Retina (tissue), 1 donor: Measurements from ENCODE around the gene DNER.
"Not testable (repeated sequence)": the region's sequence is repeated elsewhere in the genome, so short reads cannot be mapped to it uniquely, and the experiment has no call there.

Experiments
- DNase-seq: peaks from one replicate; pipeline ENCODE4 v3.0.0-alpha.2; 2016

DNER gene

DNA sequence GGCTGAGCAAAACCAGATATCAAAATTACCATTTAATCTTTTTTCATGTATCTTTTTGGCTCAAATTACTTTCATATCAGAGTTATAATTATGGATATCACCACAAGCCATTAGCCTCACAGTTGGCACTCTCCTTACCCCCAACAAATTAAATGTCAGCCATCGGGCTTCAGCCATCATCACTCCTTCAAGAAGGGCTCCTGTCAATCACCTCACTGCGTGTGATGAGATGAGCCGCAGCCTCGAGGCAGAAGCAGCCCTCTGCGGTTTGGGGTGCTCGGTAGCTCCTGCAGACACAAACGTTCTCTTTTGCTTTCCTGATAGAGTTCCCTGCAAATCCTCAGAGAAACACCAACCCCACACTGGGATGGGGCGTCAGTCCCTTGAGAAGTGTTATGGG, 94.1 kb downstream of the DNER start:
- DNase-seq: no peak

DNA sequence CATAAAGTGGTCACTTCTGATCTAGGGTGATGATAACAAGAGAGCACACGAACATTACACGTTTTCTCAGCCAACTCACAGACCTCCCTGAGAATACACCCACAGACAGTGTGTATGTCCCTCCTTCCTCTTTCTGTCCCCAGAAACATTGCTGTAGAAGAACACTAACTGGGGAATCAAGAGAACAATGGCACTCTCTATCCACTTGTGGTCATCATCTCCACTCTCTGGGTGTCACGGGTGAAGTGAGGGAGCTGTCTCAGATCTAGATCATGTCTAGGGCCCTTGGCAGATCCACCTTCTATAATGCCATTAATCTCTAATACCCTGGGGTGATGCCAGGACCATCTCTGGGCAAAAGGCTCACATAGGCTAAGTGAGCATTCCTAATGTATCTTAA, 97.9 kb downstream of the DNER start:
- DNase-seq: no peak

DNA sequence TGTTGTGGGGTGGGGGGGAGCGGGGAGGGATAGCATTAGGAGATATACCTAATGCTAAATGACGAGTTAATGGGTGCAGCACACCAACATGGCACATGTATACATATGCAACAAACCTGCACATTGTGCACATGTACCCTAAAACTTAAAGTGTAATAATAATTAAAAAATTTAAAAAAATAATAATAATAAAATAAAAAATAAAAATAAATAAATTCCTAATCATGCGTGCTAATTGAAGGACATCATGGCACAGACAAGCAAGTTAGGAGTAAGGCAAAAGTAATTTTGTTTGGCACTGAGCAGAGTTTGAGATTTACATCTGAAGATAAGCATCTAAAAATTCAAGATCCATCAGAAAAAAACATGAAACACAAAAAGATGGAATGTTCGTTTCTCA, 100.3 kb downstream of the DNER start:
- not testable (repeated sequence) for DNase-seq

DNA sequence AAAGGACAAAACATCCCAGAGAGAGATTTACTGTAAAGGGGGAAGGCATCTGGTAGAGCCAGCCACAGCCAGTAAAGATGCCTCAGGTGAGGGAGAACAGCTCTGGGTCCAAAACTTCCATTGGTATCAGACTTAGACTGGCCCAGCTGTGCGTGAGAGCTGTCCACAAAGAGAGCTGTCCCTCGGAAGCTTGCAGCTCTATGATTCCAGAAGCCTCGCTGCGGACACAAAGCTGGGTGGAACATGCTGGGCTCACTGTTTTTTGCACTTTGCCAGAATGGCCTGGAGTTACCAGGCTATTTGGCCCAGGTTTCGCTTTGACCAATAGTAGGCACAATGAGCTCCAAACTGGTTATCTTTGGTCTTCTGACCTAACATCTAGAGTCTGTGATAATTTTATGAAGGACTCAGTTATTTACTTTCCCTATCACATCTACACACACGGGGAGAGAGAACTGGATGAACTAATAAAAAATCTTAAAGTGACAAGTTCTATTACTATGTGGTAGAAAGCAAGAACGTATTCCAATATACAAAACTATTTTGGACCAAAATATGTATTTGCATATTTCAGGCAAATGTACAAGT, 101.9 kb downstream of the DNER start:
- no peak for DNase-seq

DNA sequence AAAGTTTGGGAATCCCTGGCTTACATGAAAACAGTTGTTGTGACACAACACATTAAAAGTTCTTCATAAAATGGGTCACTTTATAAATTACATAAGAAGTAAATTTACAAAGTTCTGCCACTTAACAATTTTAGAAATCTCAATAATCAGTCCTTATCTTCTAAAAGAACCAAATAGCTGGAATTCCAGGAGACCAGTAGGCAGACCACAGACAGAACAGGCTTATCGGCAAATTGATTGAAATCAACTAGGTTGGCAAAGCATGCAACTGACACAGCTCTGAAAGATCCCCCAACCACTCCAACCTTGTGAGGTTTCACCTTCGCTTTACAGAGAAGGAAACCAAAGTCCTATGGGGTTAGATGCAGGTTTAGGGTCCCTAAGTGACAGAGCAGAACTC, 103.0 kb downstream of the DNER start:
- no peak for DNase-seq

DNA sequence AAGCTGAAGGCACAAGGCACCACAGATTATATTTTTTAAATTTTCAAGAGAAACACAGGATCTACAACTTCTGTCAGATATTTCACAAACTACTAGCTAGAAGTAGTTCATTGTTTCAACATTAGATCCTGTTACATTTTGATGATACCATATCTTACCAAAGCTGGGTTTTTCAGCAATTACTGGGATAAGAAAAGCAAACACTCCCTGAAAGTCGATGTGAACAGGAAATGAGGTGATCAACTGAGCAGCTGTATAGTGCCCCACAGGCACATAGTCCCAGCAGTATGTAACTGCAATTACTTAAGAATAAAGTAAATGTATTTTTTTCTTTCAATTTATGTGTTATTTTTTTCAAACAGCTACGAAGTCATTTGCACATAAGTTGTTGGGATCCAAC, 103.5 kb downstream of the DNER start:
- no peak for DNase-seq

DNA sequence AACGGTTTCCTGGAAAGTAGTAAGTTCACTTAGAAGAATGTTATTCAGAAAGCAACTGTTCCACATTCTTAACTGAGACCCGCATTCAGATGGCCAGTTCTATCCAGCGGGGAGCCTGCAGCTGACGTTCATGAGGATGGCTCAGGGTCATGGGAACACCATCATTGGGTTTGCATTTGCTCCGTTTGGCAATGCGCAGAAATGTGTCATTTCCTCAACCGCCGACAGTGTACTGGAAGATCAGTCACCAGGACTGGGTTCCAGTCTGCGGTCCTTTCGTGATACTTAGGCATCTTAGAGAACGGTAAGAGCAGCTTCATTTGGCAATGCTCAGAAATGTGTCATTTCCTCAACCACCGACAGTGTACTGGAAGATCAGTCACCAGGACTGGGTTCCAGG, 104.0 kb downstream of the DNER start:
- DNase-seq: no peak

DNA sequence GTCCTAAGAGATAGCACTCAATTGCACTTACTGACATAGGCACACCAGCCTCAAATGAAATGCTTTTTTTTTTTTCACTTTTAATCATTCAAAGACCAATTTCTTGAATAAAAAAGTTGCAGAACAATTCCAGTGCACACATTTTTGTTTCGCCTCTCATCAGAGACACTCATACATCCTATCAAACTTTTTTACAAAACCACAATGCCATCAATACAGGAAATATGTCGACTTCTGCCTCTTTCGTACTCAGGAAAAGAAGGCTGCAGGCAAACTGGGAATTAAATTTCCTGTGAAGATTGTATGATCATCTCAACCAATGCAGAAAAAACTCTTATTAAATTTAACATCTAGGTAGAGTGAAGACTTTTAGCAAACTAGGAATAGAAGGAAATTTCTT, 112.4 kb downstream of the DNER start:
- no peak for DNase-seq

DNA sequence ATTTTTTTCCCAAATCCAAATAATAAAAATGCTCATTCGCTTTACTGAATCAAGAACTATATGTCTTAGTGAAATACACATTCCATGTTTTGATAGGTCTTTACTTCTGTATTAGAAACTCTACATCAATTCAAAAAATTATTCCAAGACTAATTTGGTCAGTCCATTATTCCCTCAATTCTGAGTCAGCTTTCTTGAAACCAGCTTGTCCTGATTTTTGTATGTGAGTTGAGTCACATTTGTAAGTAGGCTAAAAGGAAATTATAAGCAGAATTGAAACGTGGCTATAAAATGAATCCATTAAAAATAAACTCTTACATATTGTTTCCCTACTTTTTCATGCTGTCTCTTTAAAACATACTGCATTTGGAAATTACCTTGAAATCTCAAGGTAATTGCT, 113.0 kb downstream of the DNER start:
- no peak for DNase-seq

DNA sequence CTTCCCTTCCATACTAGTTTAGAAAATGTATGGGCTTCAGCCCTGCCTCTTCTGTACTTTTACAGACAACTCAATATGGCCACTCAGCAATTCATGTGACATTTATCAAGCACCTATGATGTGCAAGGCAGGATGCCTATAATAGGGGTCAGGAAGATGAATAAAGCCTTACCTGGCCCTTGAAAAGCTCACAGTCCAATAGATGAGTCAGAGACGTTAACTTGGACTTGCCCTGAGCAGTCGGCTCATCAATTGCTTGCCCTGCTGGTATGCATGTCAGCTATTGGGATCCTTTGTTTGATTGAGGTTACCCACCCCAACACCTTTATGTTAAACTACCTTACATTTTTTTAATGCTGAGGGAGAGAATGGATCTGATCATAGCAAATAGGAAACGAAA, 116.1 kb downstream of the DNER start:
- DNase-seq: no peak

DNA sequence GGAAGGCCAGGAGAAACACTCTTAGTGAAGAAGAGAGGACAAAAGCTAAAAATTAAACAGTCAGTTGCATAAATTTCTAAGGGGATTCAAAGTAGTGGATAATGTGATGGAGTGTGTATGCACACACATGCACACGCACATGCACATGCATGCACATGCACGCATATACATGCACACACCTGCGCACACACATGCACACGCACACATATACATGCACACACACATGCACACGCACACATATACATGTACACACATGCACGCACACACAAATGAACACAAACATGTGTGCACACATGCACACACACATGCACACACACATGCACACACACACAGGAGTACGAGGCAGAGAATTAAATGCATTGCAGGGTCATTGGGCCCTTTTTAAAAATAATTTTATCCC, 117.6 kb downstream of the DNER start:
- DNase-seq: no peak

DNA sequence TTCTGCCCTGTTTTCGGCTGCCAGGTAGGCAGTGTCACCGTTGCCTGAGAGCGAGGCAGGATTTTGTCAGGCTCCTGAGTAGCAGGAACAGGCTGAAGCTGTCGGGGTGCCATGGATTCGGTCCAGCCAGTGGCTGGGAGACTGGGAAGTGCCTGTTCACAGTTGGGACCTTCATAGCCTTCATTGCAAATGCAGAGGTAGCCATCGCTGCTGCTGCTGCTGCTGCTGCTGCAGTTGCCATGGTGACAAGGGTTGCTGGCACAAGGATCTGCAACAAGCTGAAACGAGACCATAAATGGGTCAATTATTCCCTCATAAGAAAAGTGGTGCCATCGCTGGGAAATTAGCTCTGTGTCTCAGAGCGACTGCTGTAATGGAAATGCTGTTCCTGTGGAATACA, 122.7 kb downstream of the DNER start:
- peak; percentile 64 for DNase-seq

DNA sequence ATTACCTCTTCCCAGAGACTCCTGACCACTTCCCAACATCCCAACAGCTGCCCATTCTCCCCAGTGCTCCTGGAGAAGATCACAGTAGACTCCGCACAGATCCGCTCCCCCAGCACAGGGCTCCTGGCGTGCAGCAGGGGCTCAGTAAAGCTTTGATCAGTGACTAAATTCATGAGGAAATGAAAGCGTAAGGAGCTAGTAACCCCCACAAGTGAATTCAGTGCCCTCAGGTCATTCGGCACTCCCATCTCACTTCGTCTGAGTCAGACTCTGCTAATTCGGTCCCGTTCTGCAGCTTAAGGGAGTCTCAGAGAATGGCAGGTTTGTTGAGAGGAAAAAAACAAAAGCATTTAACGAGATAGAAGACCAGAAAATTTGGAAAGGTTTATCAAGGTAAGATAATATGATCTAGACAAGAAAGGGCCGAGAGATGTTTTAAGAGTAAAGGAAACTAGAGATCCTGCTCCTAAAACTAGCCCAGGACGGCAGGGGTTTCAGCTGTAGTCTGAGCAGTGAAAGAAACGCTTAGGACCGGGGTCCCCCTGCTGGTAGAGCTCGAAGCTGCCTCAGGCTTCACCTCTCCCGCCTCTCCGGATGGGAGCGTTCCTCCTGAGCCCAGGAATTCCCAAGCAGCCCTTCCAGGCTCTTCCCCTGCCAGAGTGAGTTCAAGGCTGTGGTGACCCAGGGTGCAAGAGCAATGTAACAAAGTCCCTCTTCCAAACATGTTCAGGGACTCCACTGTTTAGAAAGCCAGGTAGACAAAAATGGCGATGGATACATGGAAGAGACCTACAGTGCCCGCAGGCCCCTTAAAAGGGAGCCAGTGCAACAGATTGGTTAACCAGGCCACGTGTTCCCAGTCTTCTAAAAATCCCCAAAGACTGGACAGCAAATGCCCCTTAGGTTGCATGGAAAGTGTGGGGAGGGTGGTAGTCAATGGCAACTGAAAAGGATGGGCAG, 127.3 kb downstream of the DNER start:
- peak; percentile 84 for DNase-seq

DNA sequence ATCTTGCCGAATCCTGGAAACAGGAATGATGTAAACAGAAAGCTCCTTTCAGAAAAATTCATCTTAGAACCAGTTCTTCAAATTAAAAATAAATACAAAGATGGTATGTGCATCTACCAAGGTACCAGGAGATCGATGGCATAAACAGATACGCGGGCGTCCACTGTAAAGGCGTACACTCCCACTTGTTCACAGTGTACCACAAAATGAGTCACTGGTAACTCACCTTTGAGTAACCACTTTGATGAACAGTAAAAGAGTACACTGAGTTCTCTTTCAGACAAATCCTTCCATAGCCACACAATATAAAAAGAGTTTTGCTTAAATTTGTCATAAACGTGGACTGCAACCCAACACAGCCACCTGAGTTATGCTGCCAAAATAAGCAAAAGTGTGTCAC, 128.3 kb downstream of the DNER start:
- DNase-seq: no peak

DNA sequence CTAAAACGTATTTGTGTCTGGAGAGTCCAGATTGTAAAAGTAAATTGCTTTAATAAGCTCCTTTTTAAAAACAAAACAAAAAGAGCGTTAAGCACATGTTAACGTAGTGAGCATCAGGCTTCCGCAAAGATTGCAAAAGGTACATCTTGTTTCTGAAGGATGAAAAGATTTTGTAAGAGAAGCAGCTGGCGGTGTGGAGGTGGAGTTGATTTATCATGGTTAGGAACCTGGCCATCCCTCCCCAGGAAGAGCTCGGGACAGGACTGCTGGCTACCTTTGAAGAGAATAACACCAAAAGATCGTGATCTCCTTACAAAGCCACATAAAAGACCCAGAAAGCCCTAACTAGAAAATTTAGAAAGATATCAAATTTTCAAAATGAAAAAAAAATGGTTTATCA, 132.2 kb downstream of the DNER start:
- no peak for DNase-seq

DNA sequence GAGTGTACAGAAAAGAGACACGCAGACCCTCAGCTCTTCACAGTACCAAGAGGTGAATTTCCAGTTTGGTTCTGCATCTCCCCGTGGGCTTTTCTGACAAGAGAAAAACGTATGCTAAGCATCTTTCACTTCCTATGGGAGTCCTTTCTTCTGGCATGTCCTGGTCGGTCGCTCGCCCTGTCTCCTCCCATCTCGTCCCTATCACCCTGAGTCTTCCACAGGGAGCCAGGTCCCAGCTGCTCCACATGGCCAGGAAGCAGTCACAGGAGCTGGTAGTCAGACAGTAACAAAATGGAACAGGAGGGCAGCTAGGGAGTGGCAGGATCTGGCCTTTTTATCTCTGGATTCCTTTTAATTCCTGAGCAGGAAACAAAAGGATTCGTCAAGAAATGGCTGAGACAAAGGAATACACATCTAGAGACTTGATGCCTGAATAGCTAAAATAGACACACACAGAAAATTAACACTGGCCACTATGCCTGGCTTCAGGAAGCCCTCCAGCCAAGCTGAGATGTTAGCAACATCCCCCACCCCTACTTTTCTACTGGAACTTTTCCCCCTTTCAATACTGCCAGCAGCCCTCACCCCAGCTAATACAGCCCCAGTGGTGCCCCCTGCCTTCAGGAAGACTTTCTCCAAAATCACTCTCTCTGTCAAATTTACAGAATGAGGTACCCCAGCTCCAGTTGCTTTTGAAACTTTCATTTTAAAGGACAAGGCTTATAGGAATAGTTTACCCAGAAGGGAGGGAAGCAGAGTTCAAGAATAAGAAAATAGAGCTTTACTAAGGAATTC, 136.1 kb downstream of the DNER start:
- DNase-seq: peak; percentile 44

DNA sequence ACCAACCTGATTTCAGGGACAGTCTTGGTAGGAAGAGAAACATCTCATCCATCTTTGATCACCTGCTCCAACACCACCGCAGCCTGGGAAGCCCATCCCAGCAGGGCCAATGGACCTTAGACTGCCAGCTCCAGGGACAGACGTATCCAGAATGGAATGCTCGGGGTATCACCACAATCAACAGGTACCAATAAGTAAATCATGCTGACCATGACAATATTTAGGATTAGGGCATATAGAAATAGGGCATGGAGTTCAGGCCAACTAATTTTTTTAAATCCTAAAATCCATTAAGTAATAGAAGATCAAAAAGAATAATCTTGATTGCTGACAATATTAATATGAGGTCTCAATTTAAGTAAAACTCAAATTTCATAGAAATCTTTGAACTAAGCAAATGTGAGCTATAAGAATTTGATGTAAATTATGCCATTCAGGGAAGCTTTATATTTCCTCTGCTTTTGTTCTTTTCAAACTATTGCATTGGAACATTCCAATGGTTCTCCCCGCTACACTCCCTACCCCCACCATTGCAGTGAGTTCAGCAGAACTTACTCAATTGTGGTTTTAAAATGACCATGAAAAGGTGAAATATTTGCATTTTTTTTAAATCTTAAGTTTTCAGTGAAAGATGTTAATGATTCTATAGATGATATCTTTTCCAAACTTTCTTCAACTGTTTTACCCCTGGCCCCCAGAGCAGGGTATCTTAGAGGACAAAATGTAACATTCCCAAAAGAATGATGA, 138.6 kb downstream of the DNER start:
- no peak for DNase-seq

DNA sequence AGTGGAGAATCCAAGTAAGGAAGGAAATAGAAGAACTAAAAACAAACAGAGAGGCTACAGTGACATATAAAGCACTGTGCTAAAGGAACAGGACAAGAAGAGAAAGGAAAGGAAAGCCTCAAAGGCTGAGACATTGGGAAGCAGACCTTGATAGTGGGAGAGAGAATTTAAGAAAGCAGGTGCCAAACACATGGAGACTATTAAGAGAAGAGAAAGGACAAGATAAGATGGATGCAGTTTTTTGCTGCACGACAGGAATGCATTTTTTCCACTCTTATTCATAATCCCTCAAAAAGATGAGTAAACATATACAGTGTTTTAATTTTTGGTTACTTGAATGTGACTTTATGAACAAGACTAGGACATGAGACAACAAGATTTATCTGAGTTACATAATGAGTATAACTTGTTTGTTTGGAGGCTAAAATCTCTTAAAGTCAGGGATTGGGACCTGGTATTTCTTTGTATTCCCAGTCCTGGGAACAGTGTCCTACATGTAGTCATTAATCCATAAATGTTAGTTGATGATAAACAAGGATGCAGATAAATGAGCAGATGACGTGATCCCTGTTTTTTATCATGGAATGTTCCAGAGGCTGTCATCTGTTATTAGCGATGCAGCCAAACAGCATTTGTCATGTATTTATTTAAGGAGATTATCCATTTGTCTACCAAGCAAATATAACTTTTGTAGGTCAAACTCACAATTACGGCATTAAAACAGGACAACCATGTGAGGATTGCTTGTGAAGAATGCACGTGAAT, 141.7 kb downstream of the DNER start:
- no peak for DNase-seq

DNA sequence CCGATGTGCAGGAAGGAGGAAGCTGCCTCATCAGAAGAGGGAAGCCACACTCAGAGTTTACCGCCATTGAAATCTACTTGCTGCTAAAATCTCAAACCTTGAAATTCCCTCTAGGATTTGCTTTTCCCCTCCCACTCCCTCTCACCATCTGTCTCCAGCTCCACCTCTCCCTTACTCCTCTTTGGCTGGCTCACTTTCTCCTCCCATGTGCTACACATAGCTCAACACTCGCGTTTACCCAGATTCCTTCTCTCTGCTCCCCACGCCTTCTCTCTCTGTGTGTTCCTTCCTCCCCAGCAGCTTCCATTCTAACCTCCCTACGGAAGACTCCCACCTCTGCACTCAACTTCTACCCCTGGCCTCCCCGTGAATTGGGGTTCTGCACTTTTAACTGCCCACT, 143.1 kb downstream of the DNER start:
- DNase-seq: no peak

DNA sequence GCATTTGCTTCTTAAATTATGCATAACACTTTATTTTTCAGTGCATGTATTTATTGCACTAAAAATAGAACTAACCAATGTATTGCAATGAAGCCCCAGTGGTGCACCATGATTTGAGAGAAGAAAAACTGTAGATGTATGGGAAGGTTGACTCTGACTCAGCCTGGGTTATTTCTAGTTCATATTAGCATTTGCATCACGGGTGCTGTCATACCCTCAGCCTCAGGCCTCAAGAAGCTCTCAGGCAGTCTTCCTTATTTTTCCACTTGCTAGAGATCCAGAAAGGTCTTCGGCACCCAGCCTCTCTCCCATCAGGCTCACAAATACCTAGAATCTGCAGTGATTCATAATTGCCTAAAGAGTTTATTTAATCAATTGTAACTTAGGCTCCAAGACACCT, 148.0 kb downstream of the DNER start:
- no peak for DNase-seq

DNA sequence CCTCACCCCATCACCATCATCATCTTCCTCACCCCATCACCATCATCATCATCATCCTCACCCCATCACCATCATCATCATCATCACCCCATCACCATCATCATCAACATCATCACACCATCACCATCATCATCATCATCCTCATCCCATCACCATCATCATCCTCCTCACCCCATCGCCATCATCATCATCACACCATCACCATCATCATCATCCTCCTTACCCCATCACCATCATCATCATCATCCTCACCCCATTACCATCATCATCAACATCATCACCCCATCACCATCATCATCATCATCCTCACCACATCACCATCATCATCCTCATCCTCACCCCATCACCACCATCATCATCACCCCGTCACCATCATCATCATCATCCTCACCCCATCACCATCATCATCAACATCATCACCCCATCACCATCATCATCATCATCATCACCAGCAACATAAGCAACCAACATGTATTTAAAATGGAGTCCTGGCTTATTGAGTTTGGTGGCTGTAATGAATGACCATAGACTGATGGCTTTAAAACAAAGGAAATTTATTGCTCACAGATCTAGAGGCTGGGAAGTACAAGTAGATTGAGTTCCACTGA, 150.0 kb downstream of the DNER start:
- DNase-seq: no peak

DNA sequence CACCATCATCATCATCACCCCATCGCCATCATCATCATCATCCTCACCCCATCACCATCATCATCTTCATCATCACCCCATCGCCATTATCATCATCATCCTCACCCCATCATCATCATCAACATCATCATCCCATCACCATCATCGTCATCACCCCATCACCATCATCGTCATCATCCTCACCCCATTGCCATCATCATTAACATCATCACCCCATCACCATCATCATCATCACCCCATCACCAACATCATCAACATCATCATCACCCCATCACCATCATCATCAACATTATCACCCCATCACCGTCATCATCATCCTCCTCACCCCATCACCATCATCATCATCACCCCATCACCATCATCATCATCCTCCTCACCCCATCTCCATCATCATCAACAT, 151.0 kb downstream of the DNER start:
- no peak for DNase-seq
